Uterus (tissue), 2 donors: Measurements from ENCODE around the gene AQP11.

Experiments used
- POLR2A ChIP-seq, 2 donors: fragments of 450-650 bp; IDR thresholded peaks; one replicate each; pipeline ENCODE4 v1.6.1; 2016; ENCODE audit warnings: antibody characterized with exemption in 2 of 2, mild to moderate bottlenecking in 1 of 2, moderate library complexity in 1 of 2
- TF ChIP-seq, protein P1 (sequence below), 4 experiments: fragments of 200-600 bp in 2 of 4; fragments of 450-650 bp in 2 of 4; sonication (generic) in 2 of 4; IDR thresholded peaks; one replicate each; pipeline ENCODE4 v1.5.1; 2016 to 2019; ENCODE audit warnings: antibody characterized with exemption in 4 of 4, mild to moderate bottlenecking in 2 of 4, moderate library complexity in 1 of 4

DNA sequence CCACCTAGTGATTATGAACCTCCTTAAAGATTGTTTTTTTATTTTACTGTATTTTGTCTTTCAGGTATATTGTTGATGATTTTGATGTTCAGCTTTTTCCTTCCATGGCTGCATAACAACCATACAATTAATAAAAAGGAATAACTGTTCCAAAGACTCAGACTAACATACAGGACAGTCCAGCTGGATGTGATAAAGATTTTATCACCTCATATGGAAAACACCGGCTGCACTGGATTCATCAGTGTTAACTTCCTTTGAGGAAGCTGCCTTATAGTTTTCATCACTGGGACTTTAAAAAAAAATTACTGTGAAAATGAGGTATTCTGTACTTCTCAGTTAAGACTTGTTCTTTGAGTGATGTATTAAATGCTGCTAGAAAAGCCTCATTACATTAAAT, 19.5 kb downstream of the AQP11 start:
- TF ChIP-seq POLR2A (IDR thresholded peaks at IDR 0.05): no peak
- TF ChIP-seq, protein P1, sequence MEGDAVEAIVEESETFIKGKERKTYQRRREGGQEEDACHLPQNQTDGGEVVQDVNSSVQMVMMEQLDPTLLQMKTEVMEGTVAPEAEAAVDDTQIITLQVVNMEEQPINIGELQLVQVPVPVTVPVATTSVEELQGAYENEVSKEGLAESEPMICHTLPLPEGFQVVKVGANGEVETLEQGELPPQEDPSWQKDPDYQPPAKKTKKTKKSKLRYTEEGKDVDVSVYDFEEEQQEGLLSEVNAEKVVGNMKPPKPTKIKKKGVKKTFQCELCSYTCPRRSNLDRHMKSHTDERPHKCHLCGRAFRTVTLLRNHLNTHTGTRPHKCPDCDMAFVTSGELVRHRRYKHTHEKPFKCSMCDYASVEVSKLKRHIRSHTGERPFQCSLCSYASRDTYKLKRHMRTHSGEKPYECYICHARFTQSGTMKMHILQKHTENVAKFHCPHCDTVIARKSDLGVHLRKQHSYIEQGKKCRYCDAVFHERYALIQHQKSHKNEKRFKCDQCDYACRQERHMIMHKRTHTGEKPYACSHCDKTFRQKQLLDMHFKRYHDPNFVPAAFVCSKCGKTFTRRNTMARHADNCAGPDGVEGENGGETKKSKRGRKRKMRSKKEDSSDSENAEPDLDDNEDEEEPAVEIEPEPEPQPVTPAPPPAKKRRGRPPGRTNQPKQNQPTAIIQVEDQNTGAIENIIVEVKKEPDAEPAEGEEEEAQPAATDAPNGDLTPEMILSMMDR (IDR thresholded peaks at IDR 0.05): no peak
